IMR-90 (cell line): ENCODE results near the gene MALT1. TPM values are rescaled to one million over a fixed set of nuclear protein-coding genes. Genes with fewer than 3 reads are reported as not detected.

ENCODE experiments used
- ATAC-seq: fragments of 200-7000 bp; cut with Tn5 transposase; 2 replicates; pipeline ENCODE4 v1.9.1; 2020; ENCODE audit warnings: low read depth, mild to moderate bottlenecking, moderate library complexity
- BruUV-seq: library from RNA; stranded (reverse); fragments of 400-500 nt; replicated peaks from 2 replicates; lab custom pipeline; 2021; lab: Mats Ljungman, UMichigan
- CTCF ChIA-PET: fragments of 300-600 bp; formaldehyde crosslinking; extraction: SDS; loops from one replicate; lab custom pipeline; 2021; ENCODE audit warnings: antibody characterized with exemption; lab: Yijun Ruan, JAX
- POLR2A ChIA-PET: fragments of 300-600 bp; sonication (Branson Sonifier 250); formaldehyde crosslinking; loops from one replicate; lab custom pipeline; 2022; ENCODE audit warnings: antibody characterized with exemption; ENCODE audit not compliant: unreplicated experiment; lab: Charles Lee
- DNase-seq: peaks from one replicate; pipeline ENCODE4 v3.0.0; 2013
- H2AFZ ChIP-seq: replicated peaks from 2 replicates; pipeline ENCODE3; 2013; ENCODE audit warnings: low read length, mild to moderate bottlenecking; ENCODE audit not compliant: poor library complexity
- H2AK5ac ChIP-seq: 2 replicates; pipeline ENCODE4 v1.6.1; 2013; ENCODE audit warnings: low read depth, low read length, inconsistent platforms
- H2AK9ac ChIP-seq: replicated peaks from 2 replicates; pipeline ENCODE3; 2013; ENCODE audit warnings: mild to moderate bottlenecking, low read depth, low read length, moderate library complexity; ENCODE audit not compliant: poor library complexity
- H2BK120ac ChIP-seq: 2 replicates; pipeline ENCODE4 v1.6.1; 2013; ENCODE audit warnings: low read depth, low read length, inconsistent platforms
- H2BK15ac ChIP-seq: 3 replicates; pipeline ENCODE4 v1.6.1; 2013; ENCODE audit warnings: low read depth, low read length, inconsistent platforms
- H2BK20ac ChIP-seq: 2 replicates; pipeline ENCODE4 v1.6.1; 2013; ENCODE audit warnings: low read depth, mild to moderate bottlenecking, inconsistent platforms, low read length, moderate library complexity
- H2BK5ac ChIP-seq: 2 replicates; pipeline ENCODE4 v1.6.1; 2013; ENCODE audit warnings: mild to moderate bottlenecking, low read depth, low read length, inconsistent platforms; ENCODE audit not compliant: poor library complexity, severe bottlenecking
- H3K14ac ChIP-seq: replicated peaks from 2 replicates; pipeline ENCODE4 v1.6.1; 2013; ENCODE audit warnings: low read depth, low read length, inconsistent platforms
- H3K18ac ChIP-seq: 2 replicates; pipeline ENCODE4 v1.6.1; 2013; ENCODE audit warnings: low read depth, low read length, control low read depth
- H3K23ac ChIP-seq: 2 replicates; pipeline ENCODE4 v1.6.1; 2013; ENCODE audit warnings: low read depth, low read length, inconsistent platforms
- H3K27ac ChIP-seq: 2 replicates; pipeline ENCODE4 v1.5.1; 2013; ENCODE audit warnings: mild to moderate bottlenecking, control low read depth, low read length; ENCODE audit not compliant: insufficient read depth
- H3K27me3 ChIP-seq: 2 replicates; pipeline ENCODE4 v1.6.1; 2013; ENCODE audit warnings: low read length; ENCODE audit not compliant: control insufficient read depth, insufficient read depth
- H3K36me3 ChIP-seq: 2 replicates; pipeline ENCODE4 v1.6.1; 2013; ENCODE audit warnings: low read length, mixed read lengths; ENCODE audit not compliant: control insufficient read depth, insufficient read depth
- H3K4ac ChIP-seq: 2 replicates; pipeline ENCODE4 v1.6.1; 2013; ENCODE audit warnings: low read depth, low read length, inconsistent platforms
- H3K4me1 ChIP-seq: 2 replicates; pipeline ENCODE4 v1.6.1; 2013; ENCODE audit warnings: low read length, mixed read lengths; ENCODE audit not compliant: control insufficient read depth, insufficient read depth
- H3K4me2 ChIP-seq: 2 replicates; pipeline ENCODE4 v1.6.1; 2013; ENCODE audit warnings: low read depth, mild to moderate bottlenecking, control low read depth, low read length, moderate library complexity
- H3K4me3 ChIP-seq: 2 replicates; pipeline ENCODE4 v1.5.1; 2013; ENCODE audit warnings: low read depth, mild to moderate bottlenecking, control low read depth, low read length, moderate library complexity; ENCODE audit not compliant: insufficient read depth
- H3K56ac ChIP-seq: 2 replicates; pipeline ENCODE4 v1.6.1; 2013; ENCODE audit warnings: low read length, inconsistent platforms; ENCODE audit not compliant: insufficient read depth; ENCODE audit errors: extremely low read depth
- H3K79me1 ChIP-seq, 2 experiments: 2 replicates each; pipeline ENCODE4 v1.6.1; 2013; ENCODE audit warnings: low read length in 2 of 2, inconsistent platforms in 1 of 2, low read depth in 1 of 2
- H3K9ac ChIP-seq: 2 replicates; pipeline ENCODE4 v1.6.1; 2013; ENCODE audit warnings: low read depth, low read length, control low read depth
- H3K9me1 ChIP-seq: 2 replicates; pipeline ENCODE4 v1.6.1; 2013; ENCODE audit warnings: low read length, inconsistent platforms; ENCODE audit not compliant: insufficient read depth
- H3K9me3 ChIP-seq: 2 replicates; pipeline ENCODE4 v1.6.1; 2013; ENCODE audit warnings: low read length; ENCODE audit not compliant: control insufficient read depth, insufficient read depth
- H4K20me1 ChIP-seq: 2 replicates; pipeline ENCODE4 v1.6.1; 2013; ENCODE audit warnings: low read length, inconsistent platforms; ENCODE audit not compliant: insufficient read depth
- H4K5ac ChIP-seq: 2 replicates; pipeline ENCODE4 v1.6.1; 2013; ENCODE audit warnings: mild to moderate bottlenecking, low read depth, low read length, control low read depth
- H4K8ac ChIP-seq, 2 experiments: 2 replicates each; pipeline ENCODE4 v1.6.1; 2013; ENCODE audit warnings: low read depth in 2 of 2, low read length in 2 of 2, control low read depth in 1 of 2, inconsistent platforms in 1 of 2
- H4K91ac ChIP-seq: 2 replicates; pipeline ENCODE4 v1.6.1; 2013; ENCODE audit warnings: low read depth, low read length, inconsistent platforms; ENCODE audit not compliant: insufficient read depth
- CHD1 ChIP-seq: IDR thresholded peaks from 2 replicates; pipeline ENCODE4 v1.6.1; 2012; ENCODE audit warnings: low read depth, low read length, improper control_type of control experiment
- FOS ChIP-seq: fragments of 150-350 bp; IDR thresholded peaks from 2 replicates; pipeline ENCODE4 v1.6.1; 2016; ENCODE audit warnings: low read depth, low read length
- MAFK ChIP-seq: IDR thresholded peaks from 2 replicates; pipeline ENCODE4 v1.6.1; 2012; ENCODE audit warnings: low read depth, low read length, improper control_type of control experiment
- MAZ ChIP-seq: IDR thresholded peaks from 2 replicates; pipeline ENCODE4 v1.6.1; 2012; ENCODE audit warnings: low read depth, mild to moderate bottlenecking, low read length, improper control_type of control experiment, moderate library complexity, borderline replicate concordance
- MXI1 ChIP-seq: IDR thresholded peaks from 2 replicates; pipeline ENCODE4 v1.6.1; 2012; ENCODE audit warnings: low read depth, mild to moderate bottlenecking, low read length, moderate library complexity, borderline replicate concordance
- RAD21 ChIP-seq: IDR thresholded peaks from 2 replicates; pipeline ENCODE4 v1.6.1; 2012; ENCODE audit warnings: low read length, improper control_type of control experiment
- RFX5 ChIP-seq: IDR thresholded peaks from 2 replicates; pipeline ENCODE4 v1.8.0; 2012; ENCODE audit warnings: low read depth, mild to moderate bottlenecking, low read length, moderate library complexity
- SMC3 ChIP-seq: fragments of 150-350 bp; IDR thresholded peaks from 2 replicates; pipeline ENCODE4 v1.6.1; 2016; ENCODE audit warnings: low read depth, mild to moderate bottlenecking, antibody characterized with exemption, low read length, moderate library complexity
- WGBS, 2 experiments: methylation state at CpG; one replicate each; pipeline versions ENCODE4 v1.1.5 to v1.1.7; 2013; ENCODE audit warnings: missing lambda C conversion rate in 2 of 2; ENCODE audit not compliant: insufficient read length in 1 of 2; ENCODE audit errors: extremely low coverage in 2 of 2; 5-methylcytosine and 5-hydroxymethylcytosine counted together
- dilution Hi-C: fragments of 300-500 bp; cut with HindIII; formaldehyde crosslinking; loops from one replicate; pipeline ENCODE4 v1.14.3; 2018; ENCODE audit warnings: low sequenced_read_pairs; ENCODE audit not compliant: unreplicated experiment
- in situ Hi-C: fragments of 300-500 bp; cut with MboI; formaldehyde crosslinking; loops from 3 replicates; pipeline ENCODE4 v1.14.3; 2019; ENCODE audit warnings: low sequenced_read_pairs, inconsistent platforms, mixed read lengths
- intact Hi-C: fragments of 100-400 bp; cut with micrococcal nuclease; formaldehyde crosslinking; loops from 2 replicates; pipeline ENCODE4 v1.10.0; 2022
- polyA plus RNA-seq, 3 experiments: library from polyadenylated mRNA; depleted of rRNA; stranded (reverse); fragments of >200 nt; gene quantifications; 2 replicates each; pipeline ENCODE4 v1.2.3, GENCODE V29; 2012; ENCODE audit warnings: low replicate concordance in 1 of 3
- total RNA-seq: library from RNA; depleted of rRNA; stranded (reverse); fragments of >200 nt; gene quantifications from 2 replicates; pipeline ENCODE4 v1.2.3, GENCODE V29; 2012
- TF ChIP-seq, protein P1 (sequence below): fragments of 150-350 bp; IDR thresholded peaks from 2 replicates; pipeline ENCODE4 v1.6.1; 2016; ENCODE audit warnings: low read depth, mild to moderate bottlenecking, low read length, moderate library complexity, borderline replicate concordance

MALT1 gene
- total and polyA plus RNA-seq, 2 of the 4 experiments (the other 2 are of a cell fraction): 8.3 to 25.3 TPM

GRCh38 chr18:58682429-58683069 is 11.3 kb downstream of the MALT1 start:
- H2BK15ac ChIP-seq: no peak overlapping the region
- H3K9me1 ChIP-seq: no peaks in the 10 kb centered on the region
- H3K27ac ChIP-seq: no peak overlapping the region
- in situ Hi-C loops (no loop called here), intact Hi-C loops (no loop called here), dilution Hi-C loops (no loop called here)
- peak overlapping the region; percentile 8; the same call in 1 of the 2 replicates for H3K4ac ChIP-seq
- BruUV-seq: no TSS peak
- peaks cover 13 to 41% of the 10 kb centered on the region in 2 experiments for H3K79me1 ChIP-seq
- POLR2A ChIA-PET: no interaction called here
- no peak overlapping the region for H4K91ac ChIP-seq
- ATAC-seq (peak; percentile 59; the same call in 1 of the 2 replicates), DNase-seq (peak; percentile 74)
- H2BK20ac ChIP-seq: no peak overlapping the region
- WGBS, 2 experiments: 58% methylated on average over 4 of the region's 5 CpGs; no CpG with 5 or more reads in 1 of the 2 experiments
- H4K20me1 ChIP-seq: no peaks in the 10 kb centered on the region; the same call in 1 of the 2 replicates
- TF ChIP-seq FOS: no peak
- no peak for TF ChIP-seq SMC3
- no peak for TF ChIP-seq CHD1
- TF ChIP-seq, protein P1, sequence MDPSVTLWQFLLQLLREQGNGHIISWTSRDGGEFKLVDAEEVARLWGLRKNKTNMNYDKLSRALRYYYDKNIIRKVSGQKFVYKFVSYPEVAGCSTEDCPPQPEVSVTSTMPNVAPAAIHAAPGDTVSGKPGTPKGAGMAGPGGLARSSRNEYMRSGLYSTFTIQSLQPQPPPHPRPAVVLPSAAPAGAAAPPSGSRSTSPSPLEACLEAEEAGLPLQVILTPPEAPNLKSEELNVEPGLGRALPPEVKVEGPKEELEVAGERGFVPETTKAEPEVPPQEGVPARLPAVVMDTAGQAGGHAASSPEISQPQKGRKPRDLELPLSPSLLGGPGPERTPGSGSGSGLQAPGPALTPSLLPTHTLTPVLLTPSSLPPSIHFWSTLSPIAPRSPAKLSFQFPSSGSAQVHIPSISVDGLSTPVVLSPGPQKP: no peak
- no peak for TF ChIP-seq MXI1
- peak; percentile 82 for TF ChIP-seq MAFK
- TF ChIP-seq RAD21: no peak
- TF ChIP-seq RFX5: no peak
- no peak for TF ChIP-seq MAZ
- no peaks in the 10 kb centered on the region for H3K27me3 ChIP-seq
- H3K14ac ChIP-seq: no peak overlapping the region; the same call in 1 of the 2 replicates
- H3K36me3 ChIP-seq: peaks cover 11% of the 10 kb centered on the region
- no peak overlapping the region for H3K56ac ChIP-seq
- H3K4me3 ChIP-seq: no peak overlapping the region
- no peak overlapping the region for H3K4me2 ChIP-seq
- no peak overlapping the region for H4K5ac ChIP-seq
- H3K23ac ChIP-seq: no peak overlapping the region
- no peak overlapping the region for H3K18ac ChIP-seq
- no peak overlapping the region for H2AK9ac ChIP-seq
- H2AK5ac ChIP-seq: no peak overlapping the region
- peaks cover 3% of the 10 kb centered on the region; the same call in 1 of the 2 replicates for H3K4me1 ChIP-seq
- no peak overlapping the region for H3K9ac ChIP-seq
- no peak overlapping the region for H4K8ac ChIP-seq
- CTCF ChIA-PET: no interaction called here
- no peak overlapping the region for H2BK5ac ChIP-seq
- no peak overlapping the region for H2AFZ ChIP-seq
- no peaks in the 10 kb centered on the region for H3K9me3 ChIP-seq
- no peak overlapping the region for H2BK120ac ChIP-seq
